Measurements from ENCODE around the gene TECR.
A peak's percentile ranks its signal among the peaks of the same experiment; 100 is the strongest.
"Not testable (repeated sequence)": the region's sequence is repeated elsewhere in the genome, so short reads cannot be mapped to it uniquely, and the experiment has no call there.

The TECR gene

GRCh38 chr19:14536926-14537692 is 7.7 kb downstream of the TECR start:
- peak; percentile 92 to 94 for DNase-seq
- peak; percentile 22 for TF ChIP-seq POLR2A (IDR thresholded peaks at IDR 0.05; ENCODE audit: low read length)
- no peak for TF ChIP-seq GATA1 (IDR thresholded peaks at IDR 0.05; ENCODE audit: low read depth, low read length)

GRCh38 chr19:14540741-14541525 is 11.5 kb downstream of the TECR start:
- DNase-seq: no peak
- TF ChIP-seq GATA1 (IDR thresholded peaks at IDR 0.05; ENCODE audit: low read depth, low read length) (no peak), POLR2A (IDR thresholded peaks at IDR 0.05; ENCODE audit: low read length) (no peak)

DNA sequence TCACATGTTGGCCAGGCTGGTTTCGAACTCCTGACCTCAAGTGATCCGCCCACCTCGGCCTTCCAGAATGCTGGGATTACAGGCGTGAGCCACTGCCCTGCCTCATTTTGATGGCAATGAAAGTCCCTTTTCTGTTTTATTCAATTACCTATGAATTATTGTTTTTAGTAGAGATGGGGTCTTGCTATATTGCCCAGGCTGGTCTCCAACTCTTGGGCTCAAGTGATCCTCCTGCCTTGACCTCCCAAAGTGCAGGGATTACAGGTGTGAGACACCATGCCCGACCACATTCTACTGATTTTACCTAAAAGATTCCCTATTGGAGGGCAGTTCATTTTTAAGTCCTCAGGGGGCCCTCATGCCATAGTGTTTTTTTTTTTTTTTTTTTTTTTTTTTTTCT is 12.6 kb downstream of the TECR start:
- DNase-seq: not testable (repeated sequence)

DNA sequence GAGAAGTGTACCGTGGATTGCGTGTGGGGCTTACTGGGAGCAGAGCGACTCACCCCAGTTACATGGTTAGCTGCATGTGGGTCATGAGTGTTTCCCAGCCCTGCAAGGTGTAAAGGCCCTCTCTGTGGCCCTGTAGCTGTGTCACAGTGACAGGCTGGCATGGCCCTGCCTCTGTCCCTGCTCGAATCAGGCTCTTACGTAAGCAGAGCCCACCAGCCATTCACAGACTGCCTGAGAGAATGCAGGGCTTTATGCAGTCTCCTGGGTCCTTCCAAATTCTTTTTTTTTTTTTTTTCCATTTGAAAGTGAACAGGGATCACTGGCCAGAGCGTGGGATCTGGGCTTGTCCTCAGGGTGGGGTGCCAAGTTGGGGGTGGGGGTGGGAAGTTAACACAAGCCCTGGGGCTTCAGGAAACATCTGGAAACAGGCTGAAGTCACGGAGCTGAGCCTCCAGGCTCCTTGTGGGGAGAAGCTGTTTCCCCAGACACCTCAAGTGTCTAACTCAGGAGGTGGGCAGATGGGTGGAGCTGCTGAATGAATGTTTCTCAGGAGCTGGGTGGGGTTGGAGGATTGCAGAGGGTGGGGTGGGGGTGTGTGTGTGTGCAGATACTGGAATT is 13.4 kb downstream of the TECR start:
- peak; percentile 46 to 60 for DNase-seq
- no peak for TF ChIP-seq POLR2A (IDR thresholded peaks at IDR 0.05; ENCODE audit: low read length)
- TF ChIP-seq GATA1 (IDR thresholded peaks at IDR 0.05; ENCODE audit: low read depth, low read length): no peak

- no peak for TF ChIP-seq GATA1 (IDR thresholded peaks at IDR 0.05; ENCODE audit: low read depth, low read length)
- TF ChIP-seq POLR2A (IDR thresholded peaks at IDR 0.05; ENCODE audit: low read length): no peak
- no peak for DNase-seq
Observed at GRCh38 chr19:14544047-14544446, 14.7 kb downstream of the TECR start.

DNA sequence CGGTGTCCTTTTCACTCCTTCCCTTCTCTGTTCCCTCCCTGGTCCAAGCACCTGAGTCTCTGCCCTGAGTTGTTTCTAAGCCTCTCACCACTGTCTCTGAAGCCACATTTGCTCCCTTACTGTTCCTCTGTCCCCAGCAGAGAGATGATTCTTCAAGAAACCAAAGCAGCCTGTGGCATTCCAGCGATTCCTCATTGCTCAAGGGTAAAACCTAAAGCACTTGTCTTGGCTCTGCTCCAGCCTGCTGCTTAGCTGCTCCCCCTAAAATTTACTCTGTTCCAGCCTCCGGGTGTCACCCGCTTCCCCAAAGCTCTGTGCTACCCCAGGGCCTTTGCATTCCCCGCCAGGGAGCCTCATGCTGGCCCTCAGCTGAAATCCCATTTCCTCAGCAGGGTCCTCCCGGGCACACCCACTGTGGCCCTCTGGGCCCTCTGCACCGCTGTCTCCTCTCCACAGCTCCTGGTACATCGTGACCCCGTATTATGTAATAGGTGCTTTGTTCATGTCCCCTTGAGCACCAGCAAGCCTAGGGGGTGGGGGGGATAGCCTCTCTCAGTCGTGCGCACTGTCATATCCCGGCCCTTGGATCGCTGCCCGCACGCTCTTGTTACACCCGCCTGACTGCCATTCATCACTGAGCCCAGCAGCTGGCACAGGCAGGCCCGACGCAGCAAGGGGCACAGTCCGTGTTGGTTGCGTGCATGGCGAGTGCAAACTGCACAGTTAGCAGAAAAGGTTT is 15.8 kb downstream of the TECR start:
- DNase-seq: no peak
- no peak for TF ChIP-seq GATA1 (IDR thresholded peaks at IDR 0.05; ENCODE audit: low read depth, low read length)
- TF ChIP-seq POLR2A (IDR thresholded peaks at IDR 0.05; ENCODE audit: low read length): no peak

DNA sequence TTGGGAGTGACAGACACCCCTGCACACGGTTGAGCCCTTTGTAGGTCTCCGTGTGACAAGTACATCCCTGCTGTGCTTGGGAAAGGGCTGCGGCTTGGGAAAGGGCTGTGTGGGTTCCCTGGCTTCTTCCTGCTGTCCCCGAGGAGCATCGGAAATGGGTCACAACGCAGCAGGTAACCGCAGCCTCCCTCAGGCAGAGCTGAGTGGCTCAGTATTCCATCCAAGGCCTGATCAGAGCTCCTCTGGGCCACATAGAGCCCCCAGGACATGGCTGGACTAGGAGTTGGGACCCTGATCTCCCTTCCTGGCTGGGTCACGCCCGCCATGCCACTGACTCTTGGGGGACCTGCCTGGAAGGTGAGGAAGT is 16.3 kb downstream of the TECR start:
- no peak for TF ChIP-seq POLR2A (IDR thresholded peaks at IDR 0.05; ENCODE audit: low read length)
- no peak for TF ChIP-seq GATA1 (IDR thresholded peaks at IDR 0.05; ENCODE audit: low read depth, low read length)
- DNase-seq: no peak

GRCh38 chr19:14550201-14550754 is 20.9 kb downstream of the TECR start:
- no peak for TF ChIP-seq POLR2A (IDR thresholded peaks at IDR 0.05; ENCODE audit: low read length)
- no peak for TF ChIP-seq GATA1 (IDR thresholded peaks at IDR 0.05; ENCODE audit: low read depth, low read length)
- DNase-seq: no peak

DNA sequence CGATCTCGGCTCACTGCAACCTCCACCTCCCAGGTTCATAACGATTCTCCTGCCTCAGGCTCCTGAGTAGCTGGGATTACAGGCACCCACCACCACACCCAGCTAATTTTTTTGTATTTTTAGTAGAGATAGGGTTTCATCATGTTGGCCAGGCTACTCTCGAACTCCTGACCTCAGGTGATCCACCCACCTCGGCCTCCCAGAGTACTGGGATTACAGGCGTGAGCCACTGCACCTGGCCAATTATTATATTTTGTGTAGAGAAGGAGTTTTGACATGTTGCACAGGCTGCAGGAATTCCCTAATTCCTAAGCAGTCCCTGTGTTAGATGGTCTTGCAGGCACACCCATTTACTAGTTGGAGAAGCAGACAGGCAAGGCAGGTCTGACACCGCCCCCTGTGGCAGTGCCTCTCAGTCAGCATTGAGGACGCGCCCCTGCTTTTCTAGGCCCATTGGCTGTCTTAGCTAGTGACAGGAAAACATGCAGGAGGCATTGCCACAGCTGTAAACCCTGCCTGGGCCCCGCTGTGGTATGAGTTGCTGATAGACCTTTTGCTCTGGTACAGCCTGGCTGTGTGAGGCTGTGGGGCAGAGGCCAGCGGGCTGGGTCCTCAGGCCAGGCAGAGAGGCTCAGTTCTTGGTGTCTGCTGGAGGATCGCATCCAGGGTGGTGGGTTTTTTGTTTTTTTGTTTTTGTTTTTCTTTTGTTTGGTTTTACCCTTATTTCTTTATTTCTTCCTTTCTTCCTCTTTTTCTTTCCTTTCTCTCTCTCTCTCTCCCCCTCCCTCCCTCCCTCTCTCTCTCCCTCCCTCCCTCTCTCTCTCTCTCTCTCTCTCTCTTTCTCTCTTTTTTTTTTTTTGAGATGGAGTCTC is 22.0 kb downstream of the TECR start:
- DNase-seq: peak; percentile 87 to 89

DNA sequence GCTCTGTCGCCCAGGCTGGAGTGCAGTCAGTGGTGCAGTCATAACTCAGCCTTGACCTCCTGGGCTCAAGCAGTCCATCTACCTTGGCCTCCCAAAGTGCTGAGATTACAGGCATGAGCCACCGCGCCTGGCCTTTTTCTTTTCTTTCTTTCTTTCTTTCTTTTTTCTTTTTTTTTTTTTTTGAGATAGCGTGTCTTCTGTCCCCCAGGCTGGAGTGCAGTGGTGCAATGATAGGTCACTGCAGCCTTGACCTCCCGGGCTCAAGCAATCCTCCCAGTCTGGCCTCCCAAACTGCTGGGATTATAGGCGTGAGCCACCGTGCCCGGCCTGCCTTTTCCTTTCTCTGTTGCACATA is 22.6 kb downstream of the TECR start:
- not testable (repeated sequence) for DNase-seq

- DNase-seq: no peak
- TF ChIP-seq POLR2A (IDR thresholded peaks at IDR 0.05; ENCODE audit: low read length) (no peak), GATA1 (IDR thresholded peaks at IDR 0.05; ENCODE audit: low read depth, low read length) (no peak)
Observed at GRCh38 chr19:14553042-14553938, 23.9 kb downstream of the TECR start.

DNA sequence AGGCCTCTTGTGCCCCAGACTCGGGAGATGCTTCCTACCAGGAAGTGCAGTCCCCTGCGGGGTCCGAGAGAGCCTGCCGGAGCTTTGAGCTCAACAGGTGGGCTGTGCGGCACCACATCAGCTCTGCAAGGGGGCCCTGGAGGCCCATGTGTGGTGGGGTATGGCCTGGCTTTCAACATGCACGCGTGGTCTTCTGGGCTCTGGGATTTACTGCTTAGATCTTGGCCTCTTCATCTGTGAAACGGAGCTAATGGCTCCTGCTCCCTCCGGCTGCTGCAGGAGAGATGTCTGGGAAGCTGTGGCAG is 24.5 kb downstream of the TECR start:
- DNase-seq: no peak
- TF ChIP-seq GATA1 (IDR thresholded peaks at IDR 0.05; ENCODE audit: low read depth, low read length): no peak
- TF ChIP-seq POLR2A (IDR thresholded peaks at IDR 0.05; ENCODE audit: low read length): no peak

Data from erythroblast (primary cell).